Adipose tissue (tissue), 3 donors: ENCODE data around the gene MYT1. TPM values are rescaled to one million over a fixed set of nuclear protein-coding genes. Genes with fewer than 3 reads are reported as not detected.

Source experiments
- H3K27ac ChIP-seq: one replicate; pipeline ENCODE4 v1.5.1; 2013; ENCODE audit warnings: low read depth, low read length
- whole genome bisulfite sequencing, 3 donors: extraction: QIAGEN DNeasy Blood & Tissue Kit; methylation state at CpG; one replicate each; pipeline ENCODE4 v1.1.7; 2013; 5-methylcytosine and 5-hydroxymethylcytosine counted together
- polyA plus RNA-seq, 3 donors: library from polyadenylated mRNA; stranded (reverse); fragments of 200-250 nt; gene quantifications; one replicate each; pipeline ENCODE4 v1.2.3, GENCODE V29; 2013
- donor health status: healthy with polysubstance abuse.
- donor health status: Bipolar disorder and iron deficiency.
- donor health status: healthy.

MYT1 gene
- polyA plus RNA-seq, 3 donors = 0.25 TPM; not detected in 2

- WGBS, 3 donors = 64 to 76% (median 75%) methylated on average over 13 of the region's 13 CpGs
- H3K27ac ChIP-seq = no peak overlapping the region
These were observed 13.3 kb upstream of the MYT1 start for GRCh38 chr20:64150756-64151632.

- WGBS, 3 donors = 61 to 76% (median 73%) methylated on average over 24 of the region's 24 CpGs
- no peak overlapping the region for H3K27ac ChIP-seq
These were observed 12.4 kb upstream of the MYT1 start for GRCh38 chr20:64151633-64152530.

- 71 to 86% (median 83%) methylated on average over 9 of the region's 9 CpGs for WGBS, 3 donors
- no peak overlapping the region for H3K27ac ChIP-seq
These were observed 11.3 kb upstream of the MYT1 start for GRCh38 chr20:64152906-64153305.

- no peak overlapping the region for H3K27ac ChIP-seq
- 56 to 94% (median 66%) methylated on average over 2 of the region's 2 CpGs for WGBS, 3 donors
These were observed 10.8 kb upstream of the MYT1 start for GRCh38 chr20:64153410-64153809.

DNA sequence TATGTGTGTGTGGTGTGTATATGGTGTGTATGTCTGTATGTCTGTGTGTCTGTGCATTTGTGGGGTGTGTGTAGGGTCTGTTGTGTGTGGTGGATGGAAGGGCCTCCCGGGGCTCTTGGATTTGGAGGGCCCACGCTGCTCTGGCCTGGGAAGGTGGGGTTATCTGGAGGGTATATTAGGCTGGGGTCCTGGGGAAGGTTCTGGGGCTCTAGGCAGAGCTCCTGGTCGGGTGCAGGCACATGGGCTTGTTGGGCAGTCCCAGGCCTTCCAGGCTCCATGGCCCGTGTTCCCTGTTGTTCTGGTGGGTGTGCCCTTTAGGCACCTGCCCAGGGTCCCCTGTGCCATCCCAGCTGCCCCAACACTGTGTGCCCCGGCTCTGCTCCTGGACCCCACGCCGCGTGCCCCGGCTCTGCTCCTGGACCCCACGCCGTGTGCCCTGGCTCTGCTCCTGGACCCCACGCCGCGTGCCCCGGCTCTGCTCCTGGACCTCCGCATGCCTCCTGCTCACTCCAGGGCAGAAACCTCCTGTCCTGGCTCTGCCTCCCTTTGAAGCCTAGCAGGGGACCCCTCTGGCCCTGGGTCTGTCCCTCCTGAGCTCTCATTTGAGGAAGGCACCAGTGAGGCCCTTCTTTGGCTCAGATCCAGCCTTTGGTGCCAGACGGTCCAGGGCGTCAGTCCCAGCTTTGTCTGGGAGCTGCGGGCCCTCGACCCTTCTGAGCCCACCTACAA, 10.2 kb upstream of the MYT1 start:
- H3K27ac ChIP-seq = no peak overlapping the region
- WGBS, 3 donors = 85 to 89% (median 86%) methylated on average over 19 to 20 of the region's 20 CpGs

DNA sequence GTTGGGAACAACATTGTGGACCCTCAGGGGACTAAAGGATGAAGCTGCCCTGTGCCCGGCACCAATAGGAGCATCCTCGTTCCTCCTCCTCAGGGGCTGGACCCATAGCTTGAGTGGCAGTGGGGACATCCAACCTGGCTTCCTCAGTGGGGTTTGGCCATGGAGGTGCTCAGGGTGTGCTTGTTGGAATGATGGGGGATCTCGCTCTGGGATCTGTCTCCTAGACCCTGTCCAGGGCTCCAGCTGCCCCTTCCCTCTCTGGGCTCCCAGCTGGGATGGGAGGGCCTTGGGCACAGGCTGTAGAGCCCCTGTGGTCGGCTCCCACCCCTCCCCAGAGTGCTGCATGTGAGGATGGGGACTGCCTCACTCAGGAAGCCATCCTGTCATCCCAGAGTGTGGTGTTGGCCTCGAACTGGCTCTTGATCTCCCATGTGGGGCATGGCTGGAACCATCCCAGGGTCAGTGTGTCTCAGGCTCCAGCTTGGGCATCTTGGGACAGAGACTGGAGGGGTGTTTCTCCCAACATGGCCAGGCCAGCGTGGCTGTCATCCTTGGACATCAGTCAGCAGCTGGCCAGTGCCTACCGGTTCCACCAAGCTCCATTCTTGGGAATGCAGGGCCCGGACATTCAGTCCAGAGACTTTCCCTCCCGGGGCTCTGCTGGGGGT, 9.5 kb upstream of the MYT1 start:
- WGBS, 3 donors = 73 to 76% (median 75%) methylated on average over 9 of the region's 9 CpGs
- no peak overlapping the region for H3K27ac ChIP-seq

- H3K27ac ChIP-seq = no peak overlapping the region
- WGBS, 3 donors = 65 to 80% (median 78%) methylated on average over 21 to 22 of the region's 22 CpGs
These were observed 8.8 kb upstream of the MYT1 start for GRCh38 chr20:64155258-64156135.

GRCh38 chr20:64156136-64156885, 7.9 kb upstream of the MYT1 start:
- H3K27ac ChIP-seq = no peak overlapping the region
- 58 to 69% (median 61%) methylated on average over 9 of the region's 9 CpGs for WGBS, 3 donors

- no peak overlapping the region for H3K27ac ChIP-seq
- WGBS, 3 donors = 68 to 78% (median 77%) methylated on average over 27 of the region's 27 CpGs
These were observed 7.1 kb upstream of the MYT1 start for GRCh38 chr20:64156886-64157875.

- no peak overlapping the region for H3K27ac ChIP-seq
- WGBS, 3 donors = 67 to 90% (median 77%) methylated on average over 1 of the region's 1 CpG
These were observed 6.4 kb upstream of the MYT1 start for GRCh38 chr20:64157878-64158277.

DNA sequence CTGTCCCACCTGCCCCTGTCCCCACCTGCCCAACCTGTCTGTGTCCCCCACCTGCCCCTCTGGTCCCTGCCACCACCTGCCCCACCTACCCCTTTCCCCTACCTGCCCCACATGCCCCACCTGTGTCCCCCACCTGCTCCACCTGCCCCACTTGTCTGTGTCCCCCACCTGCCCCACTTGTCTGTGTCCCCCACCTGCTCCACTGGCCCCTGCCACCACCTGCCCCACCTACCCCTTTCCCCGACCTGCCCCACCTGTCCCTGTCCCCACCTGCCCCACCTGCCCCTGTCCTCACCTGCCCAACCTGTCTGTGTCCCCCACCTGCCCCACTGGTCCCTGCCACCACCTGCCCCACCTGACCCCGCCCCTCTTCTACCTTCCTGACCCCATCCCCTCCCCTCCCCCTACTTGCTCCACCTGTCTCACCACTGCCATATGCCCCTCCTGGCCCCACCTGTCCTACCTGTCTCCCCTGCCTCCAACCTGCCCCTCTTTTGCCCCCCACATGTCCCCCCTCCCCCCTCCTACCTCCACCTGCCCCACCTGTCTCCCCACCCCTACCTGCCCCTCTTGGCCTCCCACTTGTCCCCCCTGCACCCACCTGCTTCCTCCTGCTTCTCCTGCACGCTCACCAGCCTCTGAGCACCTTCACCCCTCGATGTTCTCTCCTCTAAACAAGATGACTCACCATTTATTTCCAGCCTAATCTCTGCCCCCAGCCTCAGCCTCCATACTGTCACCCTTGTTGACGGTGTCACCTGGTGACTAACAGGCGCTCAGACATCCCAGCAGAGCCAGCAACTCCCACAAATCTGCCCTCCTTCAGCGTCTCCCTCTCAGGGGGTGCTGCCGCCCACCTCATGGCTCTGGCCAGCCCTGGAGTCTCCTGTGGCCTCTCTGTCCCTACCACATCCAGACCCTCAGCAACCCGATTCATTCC, 5.6 kb upstream of the MYT1 start:
- WGBS, 3 donors = 61 to 79% (median 74%) methylated on average over 8 to 9 of the region's 9 CpGs
- H3K27ac ChIP-seq = no peak overlapping the region

DNA sequence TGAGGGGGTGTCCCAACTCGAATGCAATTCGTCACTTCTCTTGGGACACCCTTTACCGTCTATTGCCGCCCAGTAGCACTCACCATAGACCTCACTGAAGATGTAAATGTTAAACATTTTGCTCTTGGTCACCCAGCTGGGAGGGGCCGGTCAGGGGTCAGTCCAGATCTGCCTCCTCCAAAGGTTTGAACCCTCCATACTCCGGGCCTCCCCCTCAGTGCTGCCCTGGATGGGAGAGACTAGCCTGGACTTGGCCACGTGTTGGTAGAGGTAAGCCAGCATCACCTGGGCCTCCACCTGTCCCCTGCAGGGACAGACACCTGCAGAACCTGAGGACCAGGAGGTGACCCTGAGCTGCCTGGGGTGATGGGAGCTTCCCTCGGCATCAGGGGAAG, 5.0 kb upstream of the MYT1 start:
- H3K27ac ChIP-seq = no peak overlapping the region
- WGBS, 3 donors = 74 to 86% (median 75%) methylated on average over 8 of the region's 8 CpGs

- WGBS, 3 donors = 55 to 73% (median 55%) methylated on average over 7 of the region's 7 CpGs
- H3K27ac ChIP-seq = no peak overlapping the region
These were observed 4.5 kb upstream of the MYT1 start for GRCh38 chr20:64159711-64160110.

GRCh38 chr20:64160118-64160517, 4.1 kb upstream of the MYT1 start:
- 41 to 49% (median 48%) methylated on average over 5 of the region's 5 CpGs for WGBS, 3 donors
- H3K27ac ChIP-seq = no peak overlapping the region
